NCI-H146 treated with DMSO at 0.1 percent for 48 hours (cell line): ENCODE results near the gene PEAR1.

Experiments used
- DNase-seq: peaks from one replicate; lab custom pipeline; 2025; ENCODE audit not compliant: unreplicated experiment; lab: John Stamatoyannopoulos, UW

PEAR1 gene

GRCh38 chr1:156933136-156933535 lies 39.6 kb downstream of the PEAR1 start:
- no peak for DNase-seq

DNA sequence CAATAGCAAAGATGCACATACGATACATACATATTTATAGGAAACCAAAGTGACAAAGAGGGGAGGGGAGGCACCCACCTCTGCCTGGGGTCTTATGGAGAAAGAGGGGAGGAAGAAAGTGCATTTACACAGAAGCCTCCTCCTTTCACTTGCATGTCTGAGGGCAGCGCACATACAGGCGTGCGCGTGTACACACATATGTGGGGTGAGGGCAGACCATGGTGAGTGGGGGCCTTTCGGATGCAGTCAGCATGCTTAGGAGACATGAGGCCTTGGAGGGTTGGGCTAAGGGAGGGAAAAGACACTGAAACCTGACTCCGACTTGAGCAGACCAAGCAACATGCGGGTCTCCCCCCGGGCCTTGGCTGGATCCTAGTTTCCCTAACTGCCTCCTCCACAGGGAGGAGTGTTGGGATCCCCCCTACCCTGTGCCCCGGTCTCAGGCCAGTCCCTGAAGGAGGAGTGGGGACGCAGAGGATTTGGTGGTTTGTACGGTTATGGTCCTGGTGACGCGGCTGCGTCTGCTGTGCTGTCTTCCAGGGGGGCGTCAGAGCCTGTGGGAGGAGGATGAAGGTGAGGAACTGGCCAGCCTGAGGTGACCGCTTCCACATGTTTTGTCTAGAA lies 42.1 kb downstream of the PEAR1 start:
- no peak for DNase-seq

- DNase-seq, result no peak
Observed at GRCh38 chr1:156936191-156936590, 42.7 kb downstream of the PEAR1 start.

DNA sequence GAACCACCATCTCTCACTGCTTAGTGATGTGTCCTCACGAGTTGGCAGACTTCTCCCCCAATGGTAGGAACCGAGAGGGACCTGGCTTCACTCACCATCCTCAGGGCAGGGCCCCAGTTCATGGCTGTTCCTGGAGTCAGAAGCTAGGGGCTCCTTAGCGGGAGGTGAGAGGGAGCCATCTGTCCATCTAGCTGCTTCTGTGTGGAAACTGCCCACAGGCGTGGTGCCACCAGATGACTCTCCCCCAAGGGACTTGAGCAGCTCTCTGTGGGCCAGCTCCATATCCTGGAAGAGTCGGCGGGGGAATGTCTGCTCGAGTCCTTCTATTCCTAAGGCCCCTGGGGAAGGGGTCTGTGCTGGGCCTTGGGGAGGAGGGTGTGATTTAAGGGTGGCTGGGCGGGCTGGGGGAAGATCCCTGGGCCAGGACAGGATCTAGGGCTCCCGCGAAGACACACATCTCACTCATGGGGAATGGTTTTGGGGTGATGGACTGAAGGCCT lies 43.3 kb downstream of the PEAR1 start:
- DNase-seq, result no peak

- DNase-seq, result no peak
Observed at GRCh38 chr1:156937883-156938282, 44.4 kb downstream of the PEAR1 start.

DNA sequence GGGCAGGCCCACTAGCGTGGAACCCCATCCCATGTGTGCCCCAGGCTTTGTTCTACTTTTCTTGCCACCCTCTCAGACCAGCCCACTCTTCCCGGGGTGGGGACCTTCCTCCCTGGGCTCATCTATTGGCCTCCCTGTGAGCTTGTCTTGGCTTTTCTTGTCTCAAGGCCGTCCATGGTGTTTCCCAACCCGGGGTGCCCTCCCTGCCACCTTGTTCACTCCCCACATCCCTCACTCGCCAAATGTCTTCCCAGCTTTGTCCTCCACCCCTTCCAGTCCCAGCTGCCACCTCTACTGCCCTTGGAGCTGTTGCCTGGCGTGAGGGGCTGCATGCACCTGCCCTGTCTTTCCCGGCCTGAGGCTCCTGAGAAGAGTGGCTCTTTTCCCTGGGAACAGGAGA lies 45.3 kb downstream of the PEAR1 start:
- DNase-seq, result no peak

GRCh38 chr1:156939786-156940334 lies 46.3 kb downstream of the PEAR1 start:
- no peak for DNase-seq

GRCh38 chr1:156941675-156942074 lies 48.2 kb downstream of the PEAR1 start:
- no peak for DNase-seq

GRCh38 chr1:156942176-156942575 lies 48.7 kb downstream of the PEAR1 start:
- DNase-seq, result no peak

DNA sequence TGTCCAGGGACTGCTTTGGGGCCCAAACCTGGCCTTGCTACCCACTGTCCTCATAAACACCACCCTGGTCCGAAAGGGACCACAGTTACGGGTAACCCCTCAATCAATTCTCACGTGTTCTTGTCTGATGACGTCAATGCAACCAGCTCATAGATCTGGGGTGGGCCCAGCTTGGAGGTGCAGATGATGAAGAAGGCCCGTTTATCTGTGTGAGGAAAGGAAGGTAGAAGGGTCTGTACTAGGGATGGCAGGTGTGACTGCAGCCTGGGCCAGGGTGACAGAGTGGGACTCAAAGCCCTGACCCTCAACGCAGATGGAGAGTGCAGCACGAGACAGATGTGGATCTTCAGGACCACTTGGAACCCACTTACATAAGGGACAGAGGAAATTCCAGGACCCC lies 49.1 kb downstream of the PEAR1 start:
- DNase-seq, result no peak

- no peak for DNase-seq
Observed at GRCh38 chr1:156943756-156944155, 50.2 kb downstream of the PEAR1 start.

- DNase-seq, result no peak
Observed at GRCh38 chr1:156944268-156944667, 50.8 kb downstream of the PEAR1 start.

GRCh38 chr1:156944848-156945247 lies 51.3 kb downstream of the PEAR1 start:
- DNase-seq, result no peak

DNA sequence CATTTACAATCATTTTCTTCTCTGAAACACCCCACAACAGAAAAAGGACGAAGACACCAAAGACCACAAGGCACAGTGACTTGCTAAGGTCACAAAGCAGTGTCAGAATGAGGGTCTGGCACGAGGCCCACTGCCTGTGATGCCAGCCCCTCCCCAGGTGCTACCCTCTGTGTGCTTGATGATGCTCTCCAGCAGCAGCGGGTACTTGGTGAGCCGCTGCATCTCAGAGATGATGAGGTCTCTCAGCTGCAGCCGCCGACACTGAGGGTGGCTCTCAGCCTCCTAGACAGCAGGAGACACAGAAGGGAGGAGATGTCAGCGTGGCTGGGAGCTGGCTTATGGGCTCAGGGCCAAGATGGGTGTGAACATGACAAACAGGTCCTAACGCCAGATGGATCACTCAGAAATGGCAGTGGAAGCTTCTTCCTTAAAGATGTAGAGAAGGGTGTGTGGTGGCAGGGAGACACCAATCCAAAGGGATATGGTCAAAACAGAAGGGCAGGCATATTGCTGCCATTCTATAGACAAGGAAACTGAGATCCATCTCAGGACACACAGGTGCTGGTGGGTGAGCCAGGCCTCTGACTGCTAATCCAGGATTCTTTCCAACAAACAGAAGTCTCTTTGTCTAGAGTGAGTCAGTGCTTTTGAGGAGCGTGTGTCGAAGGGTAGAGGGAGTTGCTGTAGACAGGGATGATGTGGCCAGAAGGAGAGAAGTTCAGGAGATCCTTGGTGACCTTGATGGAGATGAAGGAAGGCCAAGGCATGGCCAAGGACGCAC lies 52.6 kb downstream of the PEAR1 start:
- no peak for DNase-seq

DNA sequence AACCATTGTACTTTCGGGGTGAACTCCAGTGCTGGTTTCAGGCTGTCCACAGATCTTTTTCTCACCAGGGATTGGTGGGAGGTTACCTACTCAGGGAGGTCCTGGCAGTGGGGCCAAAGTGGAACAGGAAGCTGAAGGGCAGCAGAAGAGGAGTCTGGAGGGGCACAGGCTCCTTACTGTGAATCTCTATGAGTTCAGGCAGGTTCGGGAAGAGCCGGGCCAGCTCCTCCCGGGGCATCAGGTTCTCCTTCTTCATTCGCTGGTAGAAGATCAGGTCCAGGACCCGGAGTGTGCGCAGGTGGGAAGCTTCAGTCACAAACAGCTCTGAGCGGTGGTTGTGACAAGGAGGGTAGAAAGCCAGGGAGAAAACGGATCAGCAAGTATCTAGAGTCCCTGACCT lies 53.6 kb downstream of the PEAR1 start:
- no peak for DNase-seq

- no peak for DNase-seq
Observed at GRCh38 chr1:156947818-156948525, 54.5 kb downstream of the PEAR1 start.

DNA sequence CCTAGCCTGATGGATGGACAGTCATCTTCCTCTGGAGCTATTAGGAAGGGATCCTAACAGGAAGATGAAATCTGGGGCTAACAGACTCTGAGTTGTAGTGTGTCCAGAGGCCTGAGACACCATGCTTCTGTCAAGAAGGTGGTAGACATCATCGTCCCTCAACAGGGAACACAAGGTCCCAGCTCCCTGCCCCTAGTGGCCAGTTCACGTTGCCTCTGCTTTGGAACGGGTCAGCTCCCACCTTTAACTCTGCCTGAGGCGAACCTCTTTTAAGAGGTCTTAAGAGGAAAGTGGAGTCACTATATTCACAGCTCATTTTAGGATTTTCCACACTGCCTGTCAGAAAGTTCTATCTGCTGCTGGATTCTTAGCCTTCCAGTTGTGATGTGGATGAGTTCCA lies 55.2 kb downstream of the PEAR1 start:
- DNase-seq, result no peak

GRCh38 chr1:156949127-156949526 lies 55.6 kb downstream of the PEAR1 start:
- no peak for DNase-seq

DNA sequence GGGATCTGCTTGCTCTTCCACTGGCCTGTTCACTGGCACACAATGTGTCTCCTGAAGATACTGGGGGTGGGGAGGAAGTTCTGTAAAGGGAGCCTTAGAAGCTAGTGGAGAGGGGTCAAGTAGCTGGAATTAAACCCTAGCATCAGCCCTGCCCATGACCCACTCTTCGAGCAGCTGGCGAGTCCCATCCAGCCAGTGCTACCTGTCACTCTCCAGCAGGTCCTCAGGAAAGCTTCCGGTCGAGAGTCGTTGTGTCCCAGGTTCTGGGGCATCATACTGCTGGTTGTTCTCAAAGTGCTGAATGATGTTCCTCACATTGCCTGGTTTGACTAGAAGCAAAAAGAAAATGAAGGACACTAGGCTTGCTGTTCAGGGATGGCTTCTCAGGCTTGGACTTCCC lies 57.9 kb downstream of the PEAR1 start:
- DNase-seq, result no peak

GRCh38 chr1:156953571-156953970 lies 60.1 kb downstream of the PEAR1 start:
- DNase-seq, result no peak

- DNase-seq, result no peak
Observed at GRCh38 chr1:156956333-156956732, 62.8 kb downstream of the PEAR1 start.

DNA sequence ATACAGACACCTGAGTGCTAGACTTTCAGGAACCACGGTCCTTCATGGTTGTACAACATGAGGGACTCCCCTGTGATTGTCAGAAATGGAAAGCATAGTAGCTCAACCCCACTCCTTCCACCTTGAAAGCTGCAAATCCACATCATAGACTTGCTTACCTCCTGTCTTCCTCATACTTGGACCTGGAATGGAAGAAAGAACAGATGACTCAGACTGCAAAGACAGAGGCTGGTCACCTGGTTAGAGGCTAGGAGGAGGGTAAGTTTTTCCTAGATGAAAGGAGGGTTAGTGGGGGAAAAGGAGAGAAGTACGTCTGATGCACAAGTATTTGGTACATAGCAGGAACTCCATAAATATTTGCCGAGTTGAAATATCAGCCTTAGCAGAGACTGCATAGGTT lies 64.1 kb downstream of the PEAR1 start:
- no peak for DNase-seq
